IMR-90 (cell line): ENCODE results near the gene ANKRD10. TPM values are rescaled to one million over a fixed set of nuclear protein-coding genes. Genes with fewer than 3 reads are reported as not detected.

Experiments used
- ATAC-seq: fragments of 200-7000 bp; cut with Tn5 transposase; 2 replicates; pipeline ENCODE4 v1.9.1; 2020; ENCODE audit warnings: low read depth, mild to moderate bottlenecking, moderate library complexity
- BruUV-seq: library from RNA; stranded (reverse); fragments of 400-500 nt; replicated peaks from 2 replicates; lab custom pipeline; 2021; lab: Mats Ljungman, UMichigan
- CTCF ChIA-PET: fragments of 300-600 bp; formaldehyde crosslinking; extraction: SDS; loops from one replicate; lab custom pipeline; 2021; ENCODE audit warnings: antibody characterized with exemption; lab: Yijun Ruan, JAX
- POLR2A ChIA-PET: fragments of 300-600 bp; sonication (Branson Sonifier 250); formaldehyde crosslinking; loops from one replicate; lab custom pipeline; 2022; ENCODE audit warnings: antibody characterized with exemption; ENCODE audit not compliant: unreplicated experiment; lab: Charles Lee
- DNase-seq: peaks from one replicate; pipeline ENCODE4 v3.0.0; 2013
- H2AFZ ChIP-seq: replicated peaks from 2 replicates; pipeline ENCODE3; 2013; ENCODE audit warnings: low read length, mild to moderate bottlenecking; ENCODE audit not compliant: poor library complexity
- H2AK5ac ChIP-seq: 2 replicates; pipeline ENCODE4 v1.6.1; 2013; ENCODE audit warnings: low read depth, low read length, inconsistent platforms
- H2AK9ac ChIP-seq: replicated peaks from 2 replicates; pipeline ENCODE3; 2013; ENCODE audit warnings: mild to moderate bottlenecking, low read depth, low read length, moderate library complexity; ENCODE audit not compliant: poor library complexity
- H2BK120ac ChIP-seq: 2 replicates; pipeline ENCODE4 v1.6.1; 2013; ENCODE audit warnings: low read depth, low read length, inconsistent platforms
- H2BK15ac ChIP-seq: 3 replicates; pipeline ENCODE4 v1.6.1; 2013; ENCODE audit warnings: low read depth, low read length, inconsistent platforms
- H2BK20ac ChIP-seq: 2 replicates; pipeline ENCODE4 v1.6.1; 2013; ENCODE audit warnings: low read depth, mild to moderate bottlenecking, inconsistent platforms, low read length, moderate library complexity
- H2BK5ac ChIP-seq: 2 replicates; pipeline ENCODE4 v1.6.1; 2013; ENCODE audit warnings: mild to moderate bottlenecking, low read depth, low read length, inconsistent platforms; ENCODE audit not compliant: poor library complexity, severe bottlenecking
- H3K14ac ChIP-seq: replicated peaks from 2 replicates; pipeline ENCODE4 v1.6.1; 2013; ENCODE audit warnings: low read depth, low read length, inconsistent platforms
- H3K18ac ChIP-seq: 2 replicates; pipeline ENCODE4 v1.6.1; 2013; ENCODE audit warnings: low read depth, low read length, control low read depth
- H3K23ac ChIP-seq: 2 replicates; pipeline ENCODE4 v1.6.1; 2013; ENCODE audit warnings: low read depth, low read length, inconsistent platforms
- H3K27ac ChIP-seq: 2 replicates; pipeline ENCODE4 v1.5.1; 2013; ENCODE audit warnings: mild to moderate bottlenecking, control low read depth, low read length; ENCODE audit not compliant: insufficient read depth
- H3K27me3 ChIP-seq: 2 replicates; pipeline ENCODE4 v1.6.1; 2013; ENCODE audit warnings: low read length; ENCODE audit not compliant: control insufficient read depth, insufficient read depth
- H3K36me3 ChIP-seq: 2 replicates; pipeline ENCODE4 v1.6.1; 2013; ENCODE audit warnings: low read length, mixed read lengths; ENCODE audit not compliant: control insufficient read depth, insufficient read depth
- H3K4ac ChIP-seq: 2 replicates; pipeline ENCODE4 v1.6.1; 2013; ENCODE audit warnings: low read depth, low read length, inconsistent platforms
- H3K4me1 ChIP-seq: 2 replicates; pipeline ENCODE4 v1.6.1; 2013; ENCODE audit warnings: low read length, mixed read lengths; ENCODE audit not compliant: control insufficient read depth, insufficient read depth
- H3K4me2 ChIP-seq: 2 replicates; pipeline ENCODE4 v1.6.1; 2013; ENCODE audit warnings: low read depth, mild to moderate bottlenecking, control low read depth, low read length, moderate library complexity
- H3K4me3 ChIP-seq: 2 replicates; pipeline ENCODE4 v1.5.1; 2013; ENCODE audit warnings: low read depth, mild to moderate bottlenecking, control low read depth, low read length, moderate library complexity; ENCODE audit not compliant: insufficient read depth
- H3K56ac ChIP-seq: 2 replicates; pipeline ENCODE4 v1.6.1; 2013; ENCODE audit warnings: low read length, inconsistent platforms; ENCODE audit not compliant: insufficient read depth; ENCODE audit errors: extremely low read depth
- H3K79me1 ChIP-seq, 2 experiments: 2 replicates each; pipeline ENCODE4 v1.6.1; 2013; ENCODE audit warnings: low read length in 2 of 2, inconsistent platforms in 1 of 2, low read depth in 1 of 2
- H3K9ac ChIP-seq: 2 replicates; pipeline ENCODE4 v1.6.1; 2013; ENCODE audit warnings: low read depth, low read length, control low read depth
- H3K9me1 ChIP-seq: 2 replicates; pipeline ENCODE4 v1.6.1; 2013; ENCODE audit warnings: low read length, inconsistent platforms; ENCODE audit not compliant: insufficient read depth
- H3K9me3 ChIP-seq: 2 replicates; pipeline ENCODE4 v1.6.1; 2013; ENCODE audit warnings: low read length; ENCODE audit not compliant: control insufficient read depth, insufficient read depth
- H4K20me1 ChIP-seq: 2 replicates; pipeline ENCODE4 v1.6.1; 2013; ENCODE audit warnings: low read length, inconsistent platforms; ENCODE audit not compliant: insufficient read depth
- H4K5ac ChIP-seq: 2 replicates; pipeline ENCODE4 v1.6.1; 2013; ENCODE audit warnings: mild to moderate bottlenecking, low read depth, low read length, control low read depth
- H4K8ac ChIP-seq, 2 experiments: 2 replicates each; pipeline ENCODE4 v1.6.1; 2013; ENCODE audit warnings: low read depth in 2 of 2, low read length in 2 of 2, control low read depth in 1 of 2, inconsistent platforms in 1 of 2
- H4K91ac ChIP-seq: 2 replicates; pipeline ENCODE4 v1.6.1; 2013; ENCODE audit warnings: low read depth, low read length, inconsistent platforms; ENCODE audit not compliant: insufficient read depth
- BHLHE40 ChIP-seq: fragments of 150-350 bp; IDR thresholded peaks from 2 replicates; pipeline ENCODE4 v1.6.1; 2016; ENCODE audit warnings: mild to moderate bottlenecking, low read depth, low read length
- CEBPB ChIP-seq: IDR thresholded peaks from 2 replicates; pipeline ENCODE4 v1.6.1; 2012; ENCODE audit warnings: low read depth, low read length, improper control_type of control experiment
- CHD1 ChIP-seq: IDR thresholded peaks from 2 replicates; pipeline ENCODE4 v1.6.1; 2012; ENCODE audit warnings: low read depth, low read length, improper control_type of control experiment
- CTCF ChIP-seq: conservative IDR thresholded peaks from 2 replicates; pipeline ENCODE4 v1.5.1; 2012; ENCODE audit warnings: mild to moderate bottlenecking, low read depth, low read length, improper control_type of control experiment
- ELK1 ChIP-seq: fragments of 150-350 bp; IDR thresholded peaks from 2 replicates; pipeline ENCODE4 v1.6.1; 2016; ENCODE audit warnings: low read depth, mild to moderate bottlenecking, low read length, moderate library complexity, borderline replicate concordance
- MAFK ChIP-seq: IDR thresholded peaks from 2 replicates; pipeline ENCODE4 v1.6.1; 2012; ENCODE audit warnings: low read depth, low read length, improper control_type of control experiment
- MAZ ChIP-seq: IDR thresholded peaks from 2 replicates; pipeline ENCODE4 v1.6.1; 2012; ENCODE audit warnings: low read depth, mild to moderate bottlenecking, low read length, improper control_type of control experiment, moderate library complexity, borderline replicate concordance
- MXI1 ChIP-seq: IDR thresholded peaks from 2 replicates; pipeline ENCODE4 v1.6.1; 2012; ENCODE audit warnings: low read depth, mild to moderate bottlenecking, low read length, moderate library complexity, borderline replicate concordance
- NFE2L2 ChIP-seq: fragments of 150-350 bp; IDR thresholded peaks from 2 replicates; pipeline ENCODE4 v1.6.1; 2016; ENCODE audit warnings: low read depth, mild to moderate bottlenecking, low read length
- POLR2A ChIP-seq: IDR thresholded peaks from 2 replicates; pipeline ENCODE4 v1.6.1; 2012; ENCODE audit warnings: mild to moderate bottlenecking, low read depth, low read length
- RAD21 ChIP-seq: IDR thresholded peaks from 2 replicates; pipeline ENCODE4 v1.6.1; 2012; ENCODE audit warnings: low read length, improper control_type of control experiment
- RCOR1 ChIP-seq: IDR thresholded peaks from 2 replicates; pipeline ENCODE4 v1.6.1; 2012; ENCODE audit warnings: mild to moderate bottlenecking, low read length, improper control_type of control experiment; ENCODE audit not compliant: insufficient replicate concordance
- RFX5 ChIP-seq: IDR thresholded peaks from 2 replicates; pipeline ENCODE4 v1.8.0; 2012; ENCODE audit warnings: low read depth, mild to moderate bottlenecking, low read length, moderate library complexity
- SMC3 ChIP-seq: fragments of 150-350 bp; IDR thresholded peaks from 2 replicates; pipeline ENCODE4 v1.6.1; 2016; ENCODE audit warnings: low read depth, mild to moderate bottlenecking, antibody characterized with exemption, low read length, moderate library complexity
- USF2 ChIP-seq: fragments of 150-350 bp; IDR thresholded peaks from 2 replicates; pipeline ENCODE4 v1.6.1; 2017; ENCODE audit warnings: mild to moderate bottlenecking, antibody characterized with exemption, low read length, low read depth
- WGBS, 2 experiments: methylation state at CpG; one replicate each; pipeline versions ENCODE4 v1.1.5 to v1.1.7; 2013; ENCODE audit warnings: missing lambda C conversion rate in 2 of 2; ENCODE audit not compliant: insufficient read length in 1 of 2; ENCODE audit errors: extremely low coverage in 2 of 2; 5-methylcytosine and 5-hydroxymethylcytosine counted together
- dilution Hi-C: fragments of 300-500 bp; cut with HindIII; formaldehyde crosslinking; loops from one replicate; pipeline ENCODE4 v1.14.3; 2018; ENCODE audit warnings: low sequenced_read_pairs; ENCODE audit not compliant: unreplicated experiment
- in situ Hi-C: fragments of 300-500 bp; cut with MboI; formaldehyde crosslinking; loops from 3 replicates; pipeline ENCODE4 v1.14.3; 2019; ENCODE audit warnings: low sequenced_read_pairs, inconsistent platforms, mixed read lengths
- intact Hi-C: fragments of 100-400 bp; cut with micrococcal nuclease; formaldehyde crosslinking; loops from 2 replicates; pipeline ENCODE4 v1.10.0; 2022
- polyA plus RNA-seq, 3 experiments: library from polyadenylated mRNA; depleted of rRNA; stranded (reverse); fragments of >200 nt; gene quantifications; 2 replicates each; pipeline ENCODE4 v1.2.3, GENCODE V29; 2012; ENCODE audit warnings: low replicate concordance in 1 of 3
- total RNA-seq: library from RNA; depleted of rRNA; stranded (reverse); fragments of >200 nt; gene quantifications from 2 replicates; pipeline ENCODE4 v1.2.3, GENCODE V29; 2012

ANKRD10 gene
- total and polyA plus RNA-seq, 2 of the 4 experiments (the other 2 are of a cell fraction), result 18.3 to 31.1 TPM

GRCh38 chr13:110838867-110839538 is 75.9 kb downstream of the ANKRD10 start:
- dilution Hi-C loops (no loop called here), intact Hi-C loops (no loop called here), in situ Hi-C loops (no loop called here)
- H3K4me2 ChIP-seq, result no peak overlapping the region
- H2AK9ac ChIP-seq, result no peak overlapping the region
- H4K5ac ChIP-seq, result no peak overlapping the region
- no peak overlapping the region for H2BK5ac ChIP-seq
- H3K36me3 ChIP-seq, result no peaks in the 10 kb centered on the region
- H4K8ac ChIP-seq, result no peak overlapping the region
- H3K4me1 ChIP-seq, result no peaks in the 10 kb centered on the region
- TF ChIP-seq RAD21, result no peak
- no peak for TF ChIP-seq MAFK
- no peak for TF ChIP-seq RFX5
- no peak for TF ChIP-seq ELK1
- TF ChIP-seq CEBPB, result no peak
- no peak for TF ChIP-seq NFE2L2
- TF ChIP-seq CHD1, result no peak
- no peak for TF ChIP-seq CTCF
- TF ChIP-seq MAZ, result no peak
- no peak for TF ChIP-seq POLR2A
- TF ChIP-seq BHLHE40, result no peak
- no peak for TF ChIP-seq RCOR1
- TF ChIP-seq USF2, result no peak
- no peak for TF ChIP-seq MXI1
- TF ChIP-seq SMC3, result no peak
- DNase-seq (no peak), ATAC-seq (no peak)
- H2AK5ac ChIP-seq, result no peak overlapping the region
- CTCF ChIA-PET, result no interaction called here
- H2AFZ ChIP-seq, result no peak overlapping the region
- H4K20me1 ChIP-seq, result no peaks in the 10 kb centered on the region
- H3K18ac ChIP-seq, result no peak overlapping the region
- peaks cover 43% of the 10 kb centered on the region for H3K27me3 ChIP-seq
- no peak overlapping the region for H3K4ac ChIP-seq
- H3K9ac ChIP-seq, result no peak overlapping the region
- no peak overlapping the region for H4K91ac ChIP-seq
- BruUV-seq, result no TSS peak
- POLR2A ChIA-PET, result no interaction called here
- no peak overlapping the region for H3K23ac ChIP-seq
- peaks cover 6% of the 10 kb centered on the region for H3K9me3 ChIP-seq
- H3K4me3 ChIP-seq, result no peak overlapping the region
- H3K79me1 ChIP-seq, result no peaks in the 10 kb centered on the region
- WGBS, 2 experiments, result no CpG with 5 or more reads among the region's 4 CpGs
- H3K56ac ChIP-seq, result no peak overlapping the region
- no peak overlapping the region for H3K14ac ChIP-seq
- no peak overlapping the region for H2BK20ac ChIP-seq
- no peak overlapping the region for H2BK15ac ChIP-seq
- no peak overlapping the region for H3K27ac ChIP-seq
- H3K9me1 ChIP-seq, result no peaks in the 10 kb centered on the region
- H2BK120ac ChIP-seq, result no peak overlapping the region
